Measurements from ENCODE around the gene OTUB1.

DNA sequence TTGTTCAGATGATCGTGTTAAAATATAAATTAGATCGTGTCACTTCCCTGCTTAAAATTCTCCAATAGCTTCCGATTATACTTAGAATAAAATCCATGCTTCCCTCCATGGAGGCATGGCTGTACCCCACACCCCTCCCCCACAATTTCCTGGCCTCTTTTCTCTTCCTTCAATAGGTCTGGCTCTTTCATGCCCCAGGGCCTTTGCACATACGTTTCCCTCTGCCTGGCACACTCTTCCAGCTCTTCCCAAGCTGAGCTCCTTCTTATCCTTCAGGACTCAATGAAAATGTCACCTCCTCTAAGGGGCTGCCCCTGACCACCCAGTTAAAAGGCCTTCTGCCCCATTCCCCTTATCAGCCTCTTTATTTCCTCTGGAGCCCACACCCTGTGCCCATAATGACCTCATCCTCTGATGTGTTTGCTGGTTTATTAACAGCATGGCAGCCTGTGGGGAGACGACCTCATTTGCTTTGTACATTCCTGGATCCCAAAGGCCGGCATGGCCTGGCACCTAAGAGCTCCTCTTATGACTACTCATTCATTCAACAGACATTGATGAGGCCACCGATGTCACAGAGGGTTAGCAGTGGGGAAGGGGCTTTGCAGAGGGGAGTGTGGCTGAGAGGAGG lies 40.5 kb downstream of the OTUB1 start:
- no peak for TF ChIP-seq POLR2A (IDR thresholded peaks at IDR 0.05)
- TF ChIP-seq, protein P1, sequence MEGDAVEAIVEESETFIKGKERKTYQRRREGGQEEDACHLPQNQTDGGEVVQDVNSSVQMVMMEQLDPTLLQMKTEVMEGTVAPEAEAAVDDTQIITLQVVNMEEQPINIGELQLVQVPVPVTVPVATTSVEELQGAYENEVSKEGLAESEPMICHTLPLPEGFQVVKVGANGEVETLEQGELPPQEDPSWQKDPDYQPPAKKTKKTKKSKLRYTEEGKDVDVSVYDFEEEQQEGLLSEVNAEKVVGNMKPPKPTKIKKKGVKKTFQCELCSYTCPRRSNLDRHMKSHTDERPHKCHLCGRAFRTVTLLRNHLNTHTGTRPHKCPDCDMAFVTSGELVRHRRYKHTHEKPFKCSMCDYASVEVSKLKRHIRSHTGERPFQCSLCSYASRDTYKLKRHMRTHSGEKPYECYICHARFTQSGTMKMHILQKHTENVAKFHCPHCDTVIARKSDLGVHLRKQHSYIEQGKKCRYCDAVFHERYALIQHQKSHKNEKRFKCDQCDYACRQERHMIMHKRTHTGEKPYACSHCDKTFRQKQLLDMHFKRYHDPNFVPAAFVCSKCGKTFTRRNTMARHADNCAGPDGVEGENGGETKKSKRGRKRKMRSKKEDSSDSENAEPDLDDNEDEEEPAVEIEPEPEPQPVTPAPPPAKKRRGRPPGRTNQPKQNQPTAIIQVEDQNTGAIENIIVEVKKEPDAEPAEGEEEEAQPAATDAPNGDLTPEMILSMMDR (IDR thresholded peaks at IDR 0.05): no peak

Data from right lobe of liver (tissue), 4 donors.